Ishikawa (cell line): ENCODE measurements around the gene FAM120A.

ENCODE experiments used
- EP300 ChIP-seq: IDR thresholded peaks from 2 replicates; pipeline ENCODE4 v1.6.1; 2012; ENCODE audit warnings: borderline replicate concordance
- TF ChIP-seq, protein P1 (sequence below): IDR thresholded peaks from 2 replicates; pipeline ENCODE4 v1.6.1; 2012

DNA sequence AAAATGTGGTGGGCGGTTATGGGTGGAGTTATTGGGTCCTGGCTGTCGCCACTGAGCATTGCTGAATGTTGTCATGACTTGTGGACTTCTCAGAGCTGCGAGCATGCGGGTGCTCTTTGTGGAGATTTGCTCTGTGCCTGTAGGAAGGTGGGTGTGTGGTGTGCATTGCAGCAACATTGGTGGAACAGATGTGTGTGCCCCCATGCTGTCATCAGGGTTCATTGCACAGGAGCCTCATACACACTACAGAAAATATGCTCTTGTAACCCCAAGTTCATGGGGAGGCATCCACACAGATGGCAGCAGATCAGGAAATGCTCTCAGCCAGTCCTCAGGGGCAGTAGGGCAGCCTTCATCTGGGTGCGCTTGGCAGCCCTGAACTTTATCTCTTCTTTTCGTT lies 69.0 kb downstream of the FAM120A start:
- TF ChIP-seq EP300: no peak
- TF ChIP-seq, protein P1, sequence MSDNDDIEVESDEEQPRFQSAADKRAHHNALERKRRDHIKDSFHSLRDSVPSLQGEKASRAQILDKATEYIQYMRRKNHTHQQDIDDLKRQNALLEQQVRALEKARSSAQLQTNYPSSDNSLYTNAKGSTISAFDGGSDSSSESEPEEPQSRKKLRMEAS: no peak
